CD14-positive monocyte (primary cell): ENCODE data around the gene PKM. TPM values are rescaled to one million over a fixed set of nuclear protein-coding genes. Genes with fewer than 3 reads are reported as not detected.
A peak's percentile ranks its signal among the peaks of the same experiment; 100 is the strongest.

Experiments
- DNase-seq, 3 donors: peaks; one replicate each; pipeline ENCODE4 v3.0.0-alpha.2; 2011 to 2022
- H2AFZ ChIP-seq: 2 replicates; pipeline ENCODE4 v1.6.0; 2012; ENCODE audit warnings: mild to moderate bottlenecking, low read depth, low read length, inconsistent platforms; ENCODE audit not compliant: insufficient read depth, poor library complexity, severe bottlenecking
- H3K27ac ChIP-seq, 2 donors: 1 replicate in 1 of 2; 2 replicates in 1 of 2; pipeline ENCODE4 v1.5.1; 2012 to 2013; ENCODE audit warnings: low read length in 2 of 2, control low read depth in 1 of 2, inconsistent platforms in 1 of 2, low read depth in 1 of 2, mild to moderate bottlenecking in 1 of 2
- H3K27me3 ChIP-seq, 2 donors: one replicate each; pipeline versions ENCODE4 v1.6.0 to v1.6.1; 2011 to 2013; ENCODE audit warnings: low read length in 2 of 2; ENCODE audit not compliant: control insufficient read depth in 2 of 2, insufficient read depth in 2 of 2
- H3K36me3 ChIP-seq, 2 donors: replicated peaks in 1 of 2; 1 replicate in 1 of 2; 2 replicates in 1 of 2; pipeline versions ENCODE4 v1.5.1 to v1.6.1; 2012 to 2013; ENCODE audit warnings: low read length in 2 of 2, control low read depth in 1 of 2, inconsistent platforms in 1 of 2, mild to moderate bottlenecking in 1 of 2; ENCODE audit not compliant: insufficient read depth in 2 of 2, control insufficient read depth in 1 of 2
- H3K4me1 ChIP-seq, 2 donors: 1 replicate in 1 of 2; 2 replicates in 1 of 2; pipeline versions ENCODE4 v1.5.1 to v1.6.1; 2012 to 2013; ENCODE audit warnings: low read length in 2 of 2, control low read depth in 1 of 2, inconsistent platforms in 1 of 2, mild to moderate bottlenecking in 1 of 2, moderate library complexity in 1 of 2; ENCODE audit not compliant: insufficient read depth in 2 of 2, control insufficient read depth in 1 of 2
- H3K4me2 ChIP-seq: replicated peaks from 2 replicates; pipeline ENCODE3; 2012; ENCODE audit warnings: low read length, moderate library complexity, mild to moderate bottlenecking; ENCODE audit not compliant: poor library complexity, severe bottlenecking; ENCODE audit errors: extremely low read depth
- H3K4me3 ChIP-seq, 3 experiments: fragments of 200-600 bp in 1 of 3; sonication (generic) in 1 of 3; replicated peaks in 1 of 3; 1 replicate in 2 of 3; 2 replicates in 1 of 3; pipeline ENCODE4 v1.5.1; 2011 to 2013; ENCODE audit warnings: low read length in 3 of 3, mild to moderate bottlenecking in 3 of 3, control low read depth in 2 of 3, low read depth in 2 of 3, inconsistent platforms in 1 of 3, moderate library complexity in 1 of 3
- H3K79me2 ChIP-seq: 2 replicates; pipeline ENCODE4 v1.6.0; 2012; ENCODE audit warnings: mild to moderate bottlenecking, control low read depth, inconsistent platforms, low read length, moderate library complexity; ENCODE audit not compliant: insufficient read depth
- H3K9ac ChIP-seq: 2 replicates; pipeline ENCODE4 v1.6.0; 2017; ENCODE audit warnings: low read length, mild to moderate bottlenecking; ENCODE audit not compliant: insufficient read depth, poor library complexity, severe bottlenecking
- H3K9me3 ChIP-seq, 2 donors: replicated peaks in 1 of 2; 1 replicate in 1 of 2; 2 replicates in 1 of 2; pipeline versions ENCODE4 v1.5.1 to v1.6.1; 2012 to 2013; ENCODE audit warnings: low read length in 2 of 2, control low read depth in 1 of 2; ENCODE audit not compliant: control insufficient read depth in 1 of 2, insufficient read depth in 1 of 2
- H4K20me1 ChIP-seq: 2 replicates; pipeline ENCODE4 v1.6.0; 2012; ENCODE audit warnings: mild to moderate bottlenecking, low read length, control low read depth, moderate library complexity; ENCODE audit not compliant: insufficient read depth
- H3K27ac Mint-ChIP-seq, 7 donors: one replicate each; pipeline ENCODE4 v1.8.0; 2020; ENCODE audit warnings: mild to moderate bottlenecking in 7 of 7, mixed read lengths in 7 of 7, moderate library complexity in 6 of 7, inconsistent platforms in 2 of 7
- H3K27me3 Mint-ChIP-seq, 3 donors: one replicate each; pipeline ENCODE4 v1.8.0; 2021 to 2022; ENCODE audit warnings: low read depth in 3 of 3, mild to moderate bottlenecking in 3 of 3, mixed read lengths in 3 of 3, moderate library complexity in 3 of 3, inconsistent platforms in 1 of 3
- H3K36me3 Mint-ChIP-seq, 2 donors: one replicate each; pipeline ENCODE4 v1.8.0; 2020; ENCODE audit warnings: mixed read lengths in 2 of 2, inconsistent platforms in 1 of 2, mild to moderate bottlenecking in 1 of 2
- H3K4me1 Mint-ChIP-seq: one replicate; pipeline ENCODE4 v1.8.0; 2020; ENCODE audit warnings: mild to moderate bottlenecking, mixed read lengths
- H3K4me3 Mint-ChIP-seq, 2 donors: one replicate each; pipeline ENCODE4 v1.8.0; 2020; ENCODE audit warnings: mild to moderate bottlenecking in 2 of 2, mixed read lengths in 2 of 2, moderate library complexity in 1 of 2
- H3K9me3 Mint-ChIP-seq, 7 donors: one replicate each; pipeline ENCODE4 v1.8.0; 2020 to 2022; ENCODE audit warnings: mixed read lengths in 7 of 7, mild to moderate bottlenecking in 6 of 7, moderate library complexity in 6 of 7, inconsistent platforms in 2 of 7
- WGBS: methylation state at CpG from one replicate; pipeline ENCODE4 v1.1.5; 2013; ENCODE audit warnings: missing lambda C conversion rate; ENCODE audit not compliant: insufficient coverage; 5-methylcytosine and 5-hydroxymethylcytosine counted together
- intact Hi-C, 2 donors: fragments of 100-400 bp; cut with micrococcal nuclease; formaldehyde crosslinking; loops; one replicate each; pipeline versions ENCODE4 v1.15.0 to v1.15.1; 2023
- polyA plus RNA-seq, 3 donors: library from polyadenylated mRNA; depleted of rRNA in 1 of 3; unstranded in 2 of 3; stranded (reverse) in 1 of 3; fragments of 300-500 nt in 2 of 3; fragments of >200 nt in 1 of 3; fragmentation: Illumina TruSeq in 2 of 3; gene quantifications; 1 replicate in 2 of 3; 2 replicates in 1 of 3; pipeline ENCODE4 v1.2.3, GENCODE V29; 2012 to 2021
- TF ChIP-seq, protein P1 (sequence below): fragments of 200-600 bp; IDR thresholded peaks from one replicate; pipeline ENCODE4 v1.8.0; 2022; ENCODE audit warnings: antibody characterized with exemption, mild to moderate bottlenecking

The PKM gene
- polyA plus RNA-seq, 3 donors: 544 to 999 (median 986) TPM

GRCh38 chr15:72199205-72199515, 31.8 kb downstream of the PKM start:
- no peak overlapping the region for H3K4me2 ChIP-seq
- peaks cover 0 to 11% (median 3%) of the 10 kb centered on the region in 7 donors for H3K9me3 Mint-ChIP-seq

DNA sequence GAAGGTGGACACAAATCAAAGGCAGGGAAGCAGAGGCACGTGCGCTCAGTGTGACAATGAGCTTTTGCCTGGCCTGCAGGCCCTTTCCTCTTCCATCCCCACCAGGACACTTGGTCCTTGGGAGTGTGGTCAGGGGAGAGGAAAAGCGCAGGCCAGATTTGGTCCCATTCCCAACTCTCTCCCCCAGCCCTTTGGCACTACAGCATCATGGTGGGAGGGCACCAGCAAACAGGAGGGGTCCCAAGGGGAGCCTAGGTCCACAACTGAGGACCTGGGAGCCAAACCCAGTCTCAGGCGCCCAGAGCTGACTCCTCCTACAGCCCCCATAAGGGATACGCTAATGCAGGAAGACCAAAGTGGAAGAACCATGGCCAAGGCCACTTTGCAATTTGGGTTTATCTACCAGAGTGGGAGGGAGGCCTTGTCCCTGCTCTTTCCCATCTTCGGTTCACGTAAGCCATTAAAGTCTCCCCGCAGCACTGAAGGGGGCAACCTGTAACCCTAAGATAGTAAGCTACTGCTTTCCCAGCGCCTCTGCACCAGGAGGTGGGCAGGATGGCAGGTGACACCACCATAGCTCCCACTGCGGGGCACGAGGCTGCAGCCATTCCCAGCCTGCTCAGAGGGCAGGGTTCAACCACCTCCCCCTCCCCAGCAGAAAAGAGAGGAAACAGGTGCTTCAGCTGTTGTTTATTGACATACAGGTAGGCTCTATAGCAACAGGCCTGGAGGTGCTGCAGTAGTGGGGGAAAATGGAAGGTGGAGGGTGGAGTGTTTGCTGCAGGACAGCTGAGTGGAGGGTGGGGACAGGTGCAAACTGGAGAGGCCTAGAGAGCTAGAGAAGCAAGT, 32.4 kb downstream of the PKM start:
- H3K27ac ChIP-seq: no peak overlapping the region
- no peak overlapping the region for H3K4me2 ChIP-seq
- peaks cover 0 to 11% (median 3%) of the 10 kb centered on the region in 7 donors for H3K9me3 Mint-ChIP-seq
- DNase-seq: no peak
- no CpG with 5 or more reads among the region's 11 CpGs for WGBS
- H3K36me3 Mint-ChIP-seq: peaks cover 60 to 65% of the 10 kb centered on the region in 2 donors
- H3K4me1 Mint-ChIP-seq: peaks cover 36% of the 10 kb centered on the region
- H3K9me3 ChIP-seq: no peaks in the 10 kb centered on the region
- peaks cover 3 to 24% of the 10 kb centered on the region in 2 donors for H3K27me3 ChIP-seq
- peaks cover 58% of the 10 kb centered on the region for H4K20me1 ChIP-seq
- intact Hi-C loops: loop anchor here (2.0 to 10.0 kb wide), 7 partner anchors 34 to 476 kb away; partner anchors contain the start of genes PARP6 (in 2 of the 2), ARIH1 (in 1 of the 2), MYO9A (in 1 of the 2) and PKM (in 1 of the 2)
- peaks cover 26 to 36% of the 10 kb centered on the region in 2 donors for H3K4me1 ChIP-seq
- H3K27ac Mint-ChIP-seq: no peak overlapping the region
- H3K27me3 Mint-ChIP-seq: peaks cover 24 to 32% (median 26%) of the 10 kb centered on the region in 3 donors
- H3K36me3 ChIP-seq: peaks cover 53 to 54% of the 10 kb centered on the region in 2 donors
- H3K4me3 ChIP-seq: no peak overlapping the region
- no peak overlapping the region for H3K9ac ChIP-seq
- peaks cover 4% of the 10 kb centered on the region for H3K79me2 ChIP-seq
- TF ChIP-seq, protein P1, sequence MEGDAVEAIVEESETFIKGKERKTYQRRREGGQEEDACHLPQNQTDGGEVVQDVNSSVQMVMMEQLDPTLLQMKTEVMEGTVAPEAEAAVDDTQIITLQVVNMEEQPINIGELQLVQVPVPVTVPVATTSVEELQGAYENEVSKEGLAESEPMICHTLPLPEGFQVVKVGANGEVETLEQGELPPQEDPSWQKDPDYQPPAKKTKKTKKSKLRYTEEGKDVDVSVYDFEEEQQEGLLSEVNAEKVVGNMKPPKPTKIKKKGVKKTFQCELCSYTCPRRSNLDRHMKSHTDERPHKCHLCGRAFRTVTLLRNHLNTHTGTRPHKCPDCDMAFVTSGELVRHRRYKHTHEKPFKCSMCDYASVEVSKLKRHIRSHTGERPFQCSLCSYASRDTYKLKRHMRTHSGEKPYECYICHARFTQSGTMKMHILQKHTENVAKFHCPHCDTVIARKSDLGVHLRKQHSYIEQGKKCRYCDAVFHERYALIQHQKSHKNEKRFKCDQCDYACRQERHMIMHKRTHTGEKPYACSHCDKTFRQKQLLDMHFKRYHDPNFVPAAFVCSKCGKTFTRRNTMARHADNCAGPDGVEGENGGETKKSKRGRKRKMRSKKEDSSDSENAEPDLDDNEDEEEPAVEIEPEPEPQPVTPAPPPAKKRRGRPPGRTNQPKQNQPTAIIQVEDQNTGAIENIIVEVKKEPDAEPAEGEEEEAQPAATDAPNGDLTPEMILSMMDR: no peak
- H2AFZ ChIP-seq: no peak overlapping the region
- H3K4me3 Mint-ChIP-seq: peak overlapping the region in 1 of 2 donors; percentile 87

More at GRCh38 chr15:72199205-72199515, 31.8 kb downstream of the PKM start:
- WGBS: 100% methylated on average over 2 of the region's 2 CpGs
- H3K4me1 ChIP-seq: peaks cover 26 to 36% of the 10 kb centered on the region in 2 donors
- peaks cover 24 to 32% (median 26%) of the 10 kb centered on the region in 3 donors for H3K27me3 Mint-ChIP-seq
- no peak overlapping the region for H3K4me3 Mint-ChIP-seq
- DNase-seq: no peak
- no peak overlapping the region for H2AFZ ChIP-seq
- no peak overlapping the region for H3K27ac Mint-ChIP-seq
- peaks cover 64% of the 10 kb centered on the region for H4K20me1 ChIP-seq
- no peak overlapping the region for H3K27ac ChIP-seq
- peaks cover 59 to 60% of the 10 kb centered on the region in 2 donors for H3K36me3 ChIP-seq
- H3K4me1 Mint-ChIP-seq: peaks cover 35% of the 10 kb centered on the region
- intact Hi-C loops: loop anchor here (2.0 to 10.0 kb wide), 7 partner anchors 33 to 476 kb away; partner anchors contain the start of genes PARP6 (in 2 of the 2), ARIH1 (in 1 of the 2), MYO9A (in 1 of the 2) and PKM (in 1 of the 2)
- H3K9me3 ChIP-seq: no peaks in the 10 kb centered on the region
- peaks cover 5% of the 10 kb centered on the region for H3K79me2 ChIP-seq
- peaks cover 3 to 24% of the 10 kb centered on the region in 2 donors for H3K27me3 ChIP-seq
- TF ChIP-seq, protein P1: no peak
- H3K36me3 Mint-ChIP-seq: peaks cover 66 to 70% of the 10 kb centered on the region in 2 donors
- no peak overlapping the region for H3K9ac ChIP-seq
- no peak overlapping the region for H3K4me3 ChIP-seq
